WTC11 (cell line): ENCODE results near the gene TEX13B.

Experiments
- NFYB ChIP-seq: sonication (generic); formaldehyde crosslinking; conservative IDR thresholded peaks from 2 replicates; pipeline ENCODE4 v1.8.0; 2022; ENCODE audit warnings: low read depth, missing genetic modification reagents
- TP53 ChIP-seq: sonication (generic); formaldehyde crosslinking; IDR thresholded peaks from 2 replicates; pipeline ENCODE4 v1.8.1; 2023; ENCODE audit warnings: mild to moderate bottlenecking, missing genetic modification reagents
- TF ChIP-seq, protein P1 (sequence below): fragments of 200-600 bp; IDR thresholded peaks from 2 replicates; pipeline ENCODE4 v1.8.0; 2022; ENCODE audit warnings: antibody characterized with exemption
- TF ChIP-seq, protein P2 (sequence below): fragments of 250-450 bp; sonication (Bioruptor Pico); IDR thresholded peaks from 2 replicates; pipeline ENCODE4 v1.9.0; 2021; ENCODE audit warnings: mild to moderate bottlenecking
- TF ChIP-seq, protein P3 (sequence below): sonication (generic); formaldehyde crosslinking; IDR thresholded peaks from 2 replicates; pipeline ENCODE4 v1.8.1; 2022; ENCODE audit warnings: low read depth, mild to moderate bottlenecking, moderate library complexity, missing genetic modification reagents, borderline replicate concordance
- TF ChIP-seq, protein P4 (sequence below): sonication (generic); formaldehyde crosslinking; IDR thresholded peaks from 2 replicates; pipeline ENCODE4 v1.8.1; 2022; ENCODE audit warnings: missing genetic modification reagents, borderline replicate concordance

DNA sequence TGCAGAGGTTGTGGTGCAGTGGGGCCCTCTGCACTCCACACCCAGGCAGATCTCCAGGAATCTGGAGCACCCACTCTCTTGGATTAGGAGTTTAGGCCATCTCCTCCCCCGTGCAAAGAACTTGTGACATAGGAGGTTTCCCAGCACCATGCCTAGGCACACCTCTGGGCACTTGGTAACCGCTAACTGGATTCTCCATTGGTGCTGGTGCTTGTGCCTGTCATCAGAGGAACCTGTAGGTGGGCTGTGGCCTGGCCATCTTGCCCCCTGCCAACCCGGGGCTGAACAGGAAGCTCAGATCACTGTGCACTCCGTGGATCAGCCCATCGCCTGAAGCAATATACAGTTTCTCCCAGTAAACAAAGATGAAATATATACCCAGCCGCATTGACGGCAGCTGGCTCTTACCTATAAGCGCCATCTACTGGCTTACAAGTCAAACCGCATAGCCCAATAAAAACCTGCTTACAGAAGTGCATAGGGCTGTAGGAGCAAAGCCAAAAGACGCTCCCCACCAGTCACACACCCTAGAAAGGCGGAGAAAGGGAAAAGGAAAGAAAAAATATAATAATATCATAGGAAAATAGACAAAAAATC is 19.1 kb upstream of the TEX13B start:
- TF ChIP-seq, protein P1, sequence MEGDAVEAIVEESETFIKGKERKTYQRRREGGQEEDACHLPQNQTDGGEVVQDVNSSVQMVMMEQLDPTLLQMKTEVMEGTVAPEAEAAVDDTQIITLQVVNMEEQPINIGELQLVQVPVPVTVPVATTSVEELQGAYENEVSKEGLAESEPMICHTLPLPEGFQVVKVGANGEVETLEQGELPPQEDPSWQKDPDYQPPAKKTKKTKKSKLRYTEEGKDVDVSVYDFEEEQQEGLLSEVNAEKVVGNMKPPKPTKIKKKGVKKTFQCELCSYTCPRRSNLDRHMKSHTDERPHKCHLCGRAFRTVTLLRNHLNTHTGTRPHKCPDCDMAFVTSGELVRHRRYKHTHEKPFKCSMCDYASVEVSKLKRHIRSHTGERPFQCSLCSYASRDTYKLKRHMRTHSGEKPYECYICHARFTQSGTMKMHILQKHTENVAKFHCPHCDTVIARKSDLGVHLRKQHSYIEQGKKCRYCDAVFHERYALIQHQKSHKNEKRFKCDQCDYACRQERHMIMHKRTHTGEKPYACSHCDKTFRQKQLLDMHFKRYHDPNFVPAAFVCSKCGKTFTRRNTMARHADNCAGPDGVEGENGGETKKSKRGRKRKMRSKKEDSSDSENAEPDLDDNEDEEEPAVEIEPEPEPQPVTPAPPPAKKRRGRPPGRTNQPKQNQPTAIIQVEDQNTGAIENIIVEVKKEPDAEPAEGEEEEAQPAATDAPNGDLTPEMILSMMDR: no peak
- TF ChIP-seq NFYB (CRISPR knock-in tag) (no peak), TP53 (CRISPR knock-in tag) (no peak)
- TF ChIP-seq, protein P2, sequence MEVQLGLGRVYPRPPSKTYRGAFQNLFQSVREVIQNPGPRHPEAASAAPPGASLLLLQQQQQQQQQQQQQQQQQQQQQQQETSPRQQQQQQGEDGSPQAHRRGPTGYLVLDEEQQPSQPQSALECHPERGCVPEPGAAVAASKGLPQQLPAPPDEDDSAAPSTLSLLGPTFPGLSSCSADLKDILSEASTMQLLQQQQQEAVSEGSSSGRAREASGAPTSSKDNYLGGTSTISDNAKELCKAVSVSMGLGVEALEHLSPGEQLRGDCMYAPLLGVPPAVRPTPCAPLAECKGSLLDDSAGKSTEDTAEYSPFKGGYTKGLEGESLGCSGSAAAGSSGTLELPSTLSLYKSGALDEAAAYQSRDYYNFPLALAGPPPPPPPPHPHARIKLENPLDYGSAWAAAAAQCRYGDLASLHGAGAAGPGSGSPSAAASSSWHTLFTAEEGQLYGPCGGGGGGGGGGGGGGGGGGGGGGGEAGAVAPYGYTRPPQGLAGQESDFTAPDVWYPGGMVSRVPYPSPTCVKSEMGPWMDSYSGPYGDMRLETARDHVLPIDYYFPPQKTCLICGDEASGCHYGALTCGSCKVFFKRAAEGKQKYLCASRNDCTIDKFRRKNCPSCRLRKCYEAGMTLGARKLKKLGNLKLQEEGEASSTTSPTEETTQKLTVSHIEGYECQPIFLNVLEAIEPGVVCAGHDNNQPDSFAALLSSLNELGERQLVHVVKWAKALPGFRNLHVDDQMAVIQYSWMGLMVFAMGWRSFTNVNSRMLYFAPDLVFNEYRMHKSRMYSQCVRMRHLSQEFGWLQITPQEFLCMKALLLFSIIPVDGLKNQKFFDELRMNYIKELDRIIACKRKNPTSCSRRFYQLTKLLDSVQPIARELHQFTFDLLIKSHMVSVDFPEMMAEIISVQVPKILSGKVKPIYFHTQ (CRISPR knock-in tag): no peak
- TF ChIP-seq, protein P3, sequence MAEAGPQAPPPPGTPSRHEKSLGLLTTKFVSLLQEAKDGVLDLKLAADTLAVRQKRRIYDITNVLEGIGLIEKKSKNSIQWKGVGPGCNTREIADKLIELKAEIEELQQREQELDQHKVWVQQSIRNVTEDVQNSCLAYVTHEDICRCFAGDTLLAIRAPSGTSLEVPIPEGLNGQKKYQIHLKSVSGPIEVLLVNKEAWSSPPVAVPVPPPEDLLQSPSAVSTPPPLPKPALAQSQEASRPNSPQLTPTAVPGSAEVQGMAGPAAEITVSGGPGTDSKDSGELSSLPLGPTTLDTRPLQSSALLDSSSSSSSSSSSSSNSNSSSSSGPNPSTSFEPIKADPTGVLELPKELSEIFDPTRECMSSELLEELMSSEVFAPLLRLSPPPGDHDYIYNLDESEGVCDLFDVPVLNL (CRISPR knock-in tag): no peak
- TF ChIP-seq, protein P4, sequence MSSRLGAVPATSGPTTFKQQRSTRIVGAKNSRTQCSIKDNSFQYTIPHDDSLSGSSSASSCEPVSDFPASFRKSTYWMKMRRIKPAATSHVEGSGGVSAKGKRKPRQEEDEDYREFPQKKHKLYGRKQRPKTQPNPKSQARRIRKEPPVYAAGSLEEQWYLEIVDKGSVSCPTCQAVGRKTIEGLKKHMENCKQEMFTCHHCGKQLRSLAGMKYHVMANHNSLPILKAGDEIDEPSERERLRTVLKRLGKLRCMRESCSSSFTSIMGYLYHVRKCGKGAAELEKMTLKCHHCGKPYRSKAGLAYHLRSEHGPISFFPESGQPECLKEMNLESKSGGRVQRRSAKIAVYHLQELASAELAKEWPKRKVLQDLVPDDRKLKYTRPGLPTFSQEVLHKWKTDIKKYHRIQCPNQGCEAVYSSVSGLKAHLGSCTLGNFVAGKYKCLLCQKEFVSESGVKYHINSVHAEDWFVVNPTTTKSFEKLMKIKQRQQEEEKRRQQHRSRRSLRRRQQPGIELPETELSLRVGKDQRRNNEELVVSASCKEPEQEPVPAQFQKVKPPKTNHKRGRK (CRISPR knock-in tag): no peak
